Measurements from ENCODE around the gene STYXL1.

Gene STYXL1

GRCh38 chr7:75991531-75992082 lies 56.2 kb downstream of the STYXL1 start:
- DNase-seq: no peak

GRCh38 chr7:75989500-75990388 lies 58.1 kb downstream of the STYXL1 start:
- no peak for DNase-seq

GRCh38 chr7:75988568-75989499 lies 59.0 kb downstream of the STYXL1 start:
- no peak for DNase-seq

GRCh38 chr7:75987805-75988567 lies 59.8 kb downstream of the STYXL1 start:
- DNase-seq: no peak

GRCh38 chr7:75987026-75987804 lies 60.6 kb downstream of the STYXL1 start:
- DNase-seq: no peak

- no peak for DNase-seq
Measured at GRCh38 chr7:75986147-75986781, 61.5 kb downstream of the STYXL1 start.

GRCh38 chr7:75985518-75986146 lies 62.2 kb downstream of the STYXL1 start:
- no peak for DNase-seq

GRCh38 chr7:75985009-75985517 lies 62.7 kb downstream of the STYXL1 start:
- no peak for DNase-seq

- no peak for DNase-seq
Measured at GRCh38 chr7:75984130-75985008, 63.4 kb downstream of the STYXL1 start.

GRCh38 chr7:75983471-75984129 lies 64.2 kb downstream of the STYXL1 start:
- no peak for DNase-seq

GRCh38 chr7:75982306-75983064 lies 65.3 kb downstream of the STYXL1 start:
- no peak for DNase-seq

- DNase-seq: no peak
Measured at GRCh38 chr7:75981453-75982305, 66.1 kb downstream of the STYXL1 start.

GRCh38 chr7:75981203-75981452 lies 66.7 kb downstream of the STYXL1 start:
- DNase-seq: no peak

GRCh38 chr7:75980430-75981202 lies 67.2 kb downstream of the STYXL1 start:
- no peak for DNase-seq

GRCh38 chr7:75979759-75980429 lies 67.9 kb downstream of the STYXL1 start:
- DNase-seq: no peak

GRCh38 chr7:75977743-75978142 lies 70.1 kb downstream of the STYXL1 start:
- DNase-seq: no peak

All from T1000 (cell line).